Caco-2 (cell line): Measurements from ENCODE around the gene GLCCI1. TPM values are rescaled to one million over a fixed set of nuclear protein-coding genes. Genes with fewer than 3 reads are reported as not detected.

Source experiments
- BruUV-seq: library from RNA; stranded (reverse); fragments of 400-500 nt; replicated peaks from 2 replicates; lab custom pipeline; 2021; lab: Mats Ljungman, UMichigan
- CTCF ChIA-PET: fragments of 300-600 bp; sonication (Branson Sonifier 250); formaldehyde crosslinking; loops from one replicate; lab custom pipeline; 2022; ENCODE audit warnings: antibody characterized with exemption; lab: Charles Lee
- POLR2A ChIA-PET: fragments of 300-600 bp; sonication (Branson Sonifier 250); formaldehyde crosslinking; loops from one replicate; lab custom pipeline; 2022; ENCODE audit warnings: antibody characterized with exemption; lab: Charles Lee
- DNase-seq, 2 experiments: peaks; one replicate each; pipeline versions ENCODE4 v3.0.0 to v3.0.0-alpha.2; 2020 to 2022
- H3K27me3 ChIP-seq: replicated peaks from 2 replicates; pipeline ENCODE4 v1.6.0; 2011; ENCODE audit warnings: low read length; ENCODE audit not compliant: control insufficient read depth, insufficient read depth
- H3K36me3 ChIP-seq: 2 replicates; pipeline ENCODE4 v1.5.1; 2011; ENCODE audit warnings: low read length; ENCODE audit not compliant: control insufficient read depth, insufficient read depth
- H3K4me1 ChIP-seq: fragments of 250-450 bp; sonication (Bioruptor Pico); 2 replicates; pipeline ENCODE4 v1.5.1; 2020; ENCODE audit warnings: mild to moderate bottlenecking
- H3K4me3 ChIP-seq: 2 replicates; pipeline ENCODE4 v1.5.1; 2011; ENCODE audit warnings: low read depth, mild to moderate bottlenecking, control low read depth, low read length
- H3K9me3 ChIP-seq: fragments of 250-450 bp; sonication (Bioruptor Pico); 2 replicates; pipeline ENCODE4 v1.5.1; 2020; ENCODE audit warnings: mild to moderate bottlenecking, moderate library complexity
- H3K27ac Mint-ChIP-seq: one replicate; pipeline ENCODE4 v1.8.0; 2022; ENCODE audit warnings: mixed read lengths; ENCODE audit not compliant: unreplicated experiment
- H3K27me3 Mint-ChIP-seq: one replicate; pipeline ENCODE4 v1.8.0; 2022; ENCODE audit warnings: mixed read lengths; ENCODE audit not compliant: insufficient read depth, unreplicated experiment
- H3K36me3 Mint-ChIP-seq: one replicate; pipeline ENCODE4 v1.8.0; 2022; ENCODE audit warnings: mild to moderate bottlenecking, mixed read lengths; ENCODE audit not compliant: insufficient read depth, unreplicated experiment
- H3K4me1 Mint-ChIP-seq: one replicate; pipeline ENCODE4 v1.8.0; 2022; ENCODE audit warnings: low read depth, mixed read lengths; ENCODE audit not compliant: unreplicated experiment
- H3K4me3 Mint-ChIP-seq: one replicate; pipeline ENCODE4 v1.8.0; 2022; ENCODE audit warnings: mild to moderate bottlenecking, moderate library complexity, mixed read lengths; ENCODE audit not compliant: unreplicated experiment
- H3K9me3 Mint-ChIP-seq: one replicate; pipeline ENCODE4 v1.8.0; 2022; ENCODE audit warnings: mixed read lengths; ENCODE audit not compliant: unreplicated experiment
- CTCF ChIP-seq, 2 experiments: fragments of 200-600 bp in 1 of 2; IDR thresholded peaks; 1 replicate in 1 of 2; 2 replicates in 1 of 2; pipeline versions ENCODE4 v1.5.1 to v1.8.0; 2011 to 2022; ENCODE audit warnings: antibody characterized with exemption in 1 of 2, control low read depth in 1 of 2, inconsistent platforms in 1 of 2, low read depth in 1 of 2, low read length in 1 of 2, mild to moderate bottlenecking in 1 of 2, moderate library complexity in 1 of 2; ENCODE audit not compliant: insufficient read depth in 1 of 2, severe bottlenecking in 1 of 2, unreplicated experiment in 1 of 2
- intact Hi-C: fragments of 100-400 bp; cut with micrococcal nuclease; formaldehyde crosslinking; loops from one replicate; pipeline ENCODE4 v1.10.0; 2022; ENCODE audit not compliant: unreplicated experiment
- total RNA-seq: library from RNA; stranded (reverse); gene quantifications from 2 replicates; pipeline ENCODE4 v1.2.3, GENCODE V29; 2022

The GLCCI1 gene
- total RNA-seq, 1 experiment from 2014 or later: 18.8 TPM

GRCh38 chr7:8111282-8111960, 142.8 kb downstream of the GLCCI1 start:
- no peak for TF ChIP-seq CTCF (IDR thresholded peaks at IDR 0.05; ENCODE audit: insufficient read depth in 1 of 2, low read depth in 1 of 2, low read length in 1 of 2, severe bottlenecking in 1 of 2, unreplicated experiment in 1 of 2)
- CTCF ChIA-PET: no interaction called here
- H3K9me3 ChIP-seq: no peaks in the 10 kb centered on the region
- Mint-ChIP-seq H3K9me3 (no peaks in the 10 kb centered on the region), H3K27me3 (no peaks in the 10 kb centered on the region), H3K36me3 (peaks cover 6% of the 10 kb centered on the region), H3K4me1 (no peaks in the 10 kb centered on the region), H3K27ac (no peak overlapping the region), H3K4me3 (no peak overlapping the region)
- H3K4me1 ChIP-seq: no peaks in the 10 kb centered on the region
- no peak for DNase-seq
- POLR2A ChIA-PET: no interaction called here
- no peaks in the 10 kb centered on the region for H3K27me3 ChIP-seq
- H3K4me3 ChIP-seq: no peak overlapping the region
- no peaks in the 10 kb centered on the region for H3K36me3 ChIP-seq
- BruUV-seq: no TSS peak
- intact Hi-C loops: no loop called here

GRCh38 chr7:8112685-8113084, 144.1 kb downstream of the GLCCI1 start:
- ChIA-PET CTCF (no interaction called here), POLR2A (no interaction called here)

GRCh38 chr7:8113184-8113583, 144.6 kb downstream of the GLCCI1 start:
- TF ChIP-seq CTCF (IDR thresholded peaks at IDR 0.05; ENCODE audit: insufficient read depth in 1 of 2, low read depth in 1 of 2, low read length in 1 of 2, severe bottlenecking in 1 of 2, unreplicated experiment in 1 of 2): no peak

More at GRCh38 chr7:8112685-8113084, 144.1 kb downstream of the GLCCI1 start:
- H3K4me3 Mint-ChIP-seq: no peak overlapping the region
- H3K27me3 ChIP-seq: no peaks in the 10 kb centered on the region
- peaks cover 6% of the 10 kb centered on the region for H3K36me3 Mint-ChIP-seq
- BruUV-seq: no TSS peak
- no peak for TF ChIP-seq CTCF (IDR thresholded peaks at IDR 0.05; ENCODE audit: insufficient read depth in 1 of 2, low read depth in 1 of 2, low read length in 1 of 2, severe bottlenecking in 1 of 2, unreplicated experiment in 1 of 2)
- no peaks in the 10 kb centered on the region for H3K9me3 ChIP-seq
- no peak overlapping the region for H3K4me3 ChIP-seq
- intact Hi-C loops: no loop called here
- H3K36me3 ChIP-seq: no peaks in the 10 kb centered on the region
- no peak overlapping the region for H3K27ac Mint-ChIP-seq
- no peak for DNase-seq
- no peaks in the 10 kb centered on the region for H3K4me1 ChIP-seq
- no peaks in the 10 kb centered on the region for H3K4me1 Mint-ChIP-seq
- H3K9me3 Mint-ChIP-seq: no peaks in the 10 kb centered on the region
- no peaks in the 10 kb centered on the region for H3K27me3 Mint-ChIP-seq

More at GRCh38 chr7:8113184-8113583, 144.6 kb downstream of the GLCCI1 start:
- ChIA-PET CTCF (no interaction called here), POLR2A (no interaction called here)
- H3K36me3 ChIP-seq: no peaks in the 10 kb centered on the region
- no TSS peak for BruUV-seq
- no peak overlapping the region for H3K4me3 Mint-ChIP-seq
- intact Hi-C loops: no loop called here
- no peaks in the 10 kb centered on the region for H3K4me1 Mint-ChIP-seq
- H3K27me3 ChIP-seq: no peaks in the 10 kb centered on the region
- no peak overlapping the region for H3K27ac Mint-ChIP-seq
- no peak for DNase-seq
- peaks cover 6% of the 10 kb centered on the region for H3K36me3 Mint-ChIP-seq
- no peak overlapping the region for H3K4me3 ChIP-seq
- no peaks in the 10 kb centered on the region for H3K9me3 ChIP-seq
- H3K4me1 ChIP-seq: no peaks in the 10 kb centered on the region
- no peaks in the 10 kb centered on the region for H3K27me3 Mint-ChIP-seq
- H3K9me3 Mint-ChIP-seq: no peaks in the 10 kb centered on the region
